Endothelial cell of umbilical vein (primary cell): ENCODE results near the gene CELF1. TPM values are rescaled to one million over a fixed set of nuclear protein-coding genes. Genes with fewer than 3 reads are reported as not detected.

Experiments used
- Bru-seq: library from RNA; stranded (reverse); fragments of 400-500 nt; gene quantifications from one replicate; lab custom pipeline; 2021; lab: Mats Ljungman, UMichigan
- BruChase-seq, 2 experiments: library from RNA; stranded (reverse); fragments of 400-500 nt; gene quantifications; one replicate each; lab custom pipeline; 2021; lab: Mats Ljungman, UMichigan
- BruUV-seq: library from RNA; stranded (reverse); fragments of 400-500 nt; replicated peaks from 2 replicates; lab custom pipeline; 2021; lab: Mats Ljungman, UMichigan
- CTCF ChIA-PET: fragments of 300-600, 350-600 bp; sonication (Branson Sonifier 250); formaldehyde crosslinking; loops from one replicate; lab custom pipeline; 2021; ENCODE audit warnings: antibody characterized with exemption, inconsistent platforms; lab: Charles Lee
- POLR2A ChIA-PET: fragments of 300-600, 350-600 bp; sonication (Branson Sonifier 250); formaldehyde crosslinking; loops from one replicate; lab custom pipeline; 2021; ENCODE audit warnings: antibody characterized with exemption, inconsistent platforms; lab: Charles Lee
- DNase-seq: peaks from one replicate; pipeline ENCODE4 v3.0.0-alpha.2; 2011; ENCODE audit warnings: low read depth, low spot score
- FAIRE-seq: peaks from 2 replicates; lab custom pipeline; 2011; peaks lifted over from hg19 to GRCh38; lab: Jason Lieb, UNC
- H2AFZ ChIP-seq: 2 replicates; pipeline ENCODE4 v1.6.0; 2012; ENCODE audit warnings: low read depth, low read length, control low read depth, inconsistent platforms
- H3K27ac ChIP-seq: 2 replicates; pipeline ENCODE4 v1.5.1; 2011; ENCODE audit warnings: low read depth, mild to moderate bottlenecking, control low read depth, low read length, moderate library complexity; ENCODE audit not compliant: insufficient read depth
- H3K27me3 ChIP-seq, 2 experiments: 2 replicates each; pipeline versions ENCODE4 v1.6.0 to v1.6.1; 2011; ENCODE audit warnings: low read length in 2 of 2, mixed read lengths in 1 of 2; ENCODE audit not compliant: control insufficient read depth in 2 of 2, insufficient read depth in 2 of 2
- H3K36me3 ChIP-seq, 2 experiments: 2 replicates in 1 of 2; 3 replicates in 1 of 2; pipeline ENCODE4 v1.5.1; 2011; ENCODE audit warnings: low read length in 2 of 2, mild to moderate bottlenecking in 1 of 2, moderate library complexity in 1 of 2; ENCODE audit not compliant: control insufficient read depth in 2 of 2, insufficient read depth in 2 of 2; ENCODE audit errors: extremely low read depth in 1 of 2
- H3K4me1 ChIP-seq: 3 replicates; pipeline ENCODE4 v1.5.1; 2011; ENCODE audit warnings: mild to moderate bottlenecking, low read length; ENCODE audit not compliant: control insufficient read depth, insufficient read depth; ENCODE audit errors: extremely low read depth
- H3K4me2 ChIP-seq: 2 replicates; pipeline ENCODE4 v1.6.1; 2011; ENCODE audit warnings: low read length, control low read depth, mixed read lengths; ENCODE audit not compliant: insufficient read depth
- H3K4me3 ChIP-seq, 3 experiments: fragments of 200-600 bp in 1 of 3; sonication (generic), shearing (Covaris generic) in 1 of 3; replicated peaks in 1 of 3; 2 replicates each; pipeline ENCODE4 v1.5.1; 2011 to 2016; ENCODE audit warnings: control low read depth in 3 of 3, low read length in 3 of 3, mild to moderate bottlenecking in 2 of 3, inconsistent platforms in 1 of 3, low read depth in 1 of 3, moderate library complexity in 1 of 3; ENCODE audit not compliant: insufficient read depth in 1 of 3
- H3K79me2 ChIP-seq: 2 replicates; pipeline ENCODE4 v1.6.0; 2012; ENCODE audit warnings: low read length, inconsistent platforms; ENCODE audit not compliant: control insufficient read depth, insufficient read depth
- H3K9ac ChIP-seq: replicated peaks from 2 replicates; pipeline ENCODE3; 2011; ENCODE audit warnings: low read length, control low read depth; ENCODE audit not compliant: insufficient read depth; ENCODE audit errors: extremely low read depth
- H3K9me1 ChIP-seq: replicated peaks from 3 replicates; pipeline ENCODE4 v1.6.0; 2011; ENCODE audit warnings: mild to moderate bottlenecking, low read length; ENCODE audit not compliant: control insufficient read depth, insufficient read depth; ENCODE audit errors: extremely low read depth
- H3K9me3 ChIP-seq: replicated peaks from 2 replicates; pipeline ENCODE4 v1.5.1; 2012; ENCODE audit warnings: low read length, inconsistent platforms; ENCODE audit not compliant: control insufficient read depth, insufficient read depth
- H4K20me1 ChIP-seq: replicated peaks from 2 replicates; pipeline ENCODE3; 2011; ENCODE audit warnings: mild to moderate bottlenecking, low read length; ENCODE audit not compliant: control insufficient read depth, insufficient read depth; ENCODE audit errors: extremely low read depth
- EZH2 ChIP-seq: IDR thresholded peaks from 2 replicates; pipeline ENCODE4 v1.6.1; 2012; ENCODE audit warnings: borderline replicate concordance, low read depth, mild to moderate bottlenecking, moderate library complexity, low read length, inconsistent platforms; ENCODE audit not compliant: severe bottlenecking
- FOS ChIP-seq: IDR thresholded peaks from 2 replicates; pipeline ENCODE4 v1.6.1; 2011; ENCODE audit warnings: mild to moderate bottlenecking, low read length, moderate library complexity, borderline replicate concordance; ENCODE audit not compliant: insufficient read depth
- GATA2 ChIP-seq: IDR thresholded peaks from 2 replicates; pipeline ENCODE4 v1.7.0; 2011; ENCODE audit warnings: low read depth, mild to moderate bottlenecking, moderate library complexity, mixed read lengths, low read length; ENCODE audit not compliant: insufficient read length, insufficient read depth
- JUN ChIP-seq: IDR thresholded peaks from 2 replicates; pipeline ENCODE4 v1.6.1; 2011; ENCODE audit warnings: borderline replicate concordance, low read depth; ENCODE audit not compliant: insufficient read length, insufficient read depth
- MYC ChIP-seq: IDR thresholded peaks from one replicate; pipeline ENCODE4 v1.6.1; 2011; ENCODE audit warnings: mild to moderate bottlenecking, low read depth, low read length
- POLR2A ChIP-seq: IDR thresholded peaks from 2 replicates; pipeline ENCODE4 v1.6.1; 2012; ENCODE audit warnings: low read depth, mild to moderate bottlenecking, control low read depth, low read length
- POLR2AphosphoS5 ChIP-seq: IDR thresholded peaks from 2 replicates; pipeline ENCODE4 v1.6.1; 2012; ENCODE audit warnings: low read depth, mild to moderate bottlenecking, control low read depth, low read length, moderate library complexity; ENCODE audit not compliant: insufficient read depth
- dilution Hi-C: fragments of 300-500 bp; cut with MboI; formaldehyde crosslinking; loops from one replicate; pipeline ENCODE4 v1.15.0; 2019; ENCODE audit warnings: low sequenced_read_pairs; ENCODE audit not compliant: extremely low pct_ligation_motif_present
- intact Hi-C: fragments of 100-400 bp; cut with micrococcal nuclease; formaldehyde crosslinking; loops from one replicate; pipeline ENCODE4 v1.10.0; 2022
- long read RNA-seq: library from polyadenylated mRNA; stranded (forward); transcript quantifications from one replicate; pipeline ENCODE4 v2.0.0, GENCODE V29; 2021
- polyA minus RNA-seq, 3 experiments: library from RNA; depleted of rRNA, polyadenylated mRNA; stranded (reverse); fragments of >200 nt; gene quantifications; 1 replicate in 1 of 3; 2 replicates in 2 of 3; pipeline ENCODE4 v1.2.3, GENCODE V29; 2011
- polyA plus RNA-seq, 4 experiments: library from polyadenylated mRNA; depleted of rRNA in 3 of 4; stranded (reverse) in 3 of 4; unstranded in 1 of 4; fragments of >200 nt; gene quantifications; 2 replicates each; pipeline versions ENCODE4 v1.2.1 to v1.2.3, GENCODE V29; 2011 to 2012; ENCODE audit warnings: missing spikeins in 1 of 4
- total RNA-seq: library from RNA; stranded (reverse); gene quantifications from 2 replicates; pipeline ENCODE4 v1.2.3, GENCODE V29; 2021
- TF ChIP-seq, protein P1 (sequence below): IDR thresholded peaks from 2 replicates; pipeline ENCODE4 v1.6.1; 2011; ENCODE audit not compliant: insufficient read depth, insufficient read length
- TF ChIP-seq, protein P2 (sequence below), 2 donors: IDR thresholded peaks; 1 replicate in 1 of 2; 2 replicates in 1 of 2; pipeline ENCODE4 v1.5.1; 2011; ENCODE audit warnings: low read length in 2 of 2, mild to moderate bottlenecking in 2 of 2, moderate library complexity in 2 of 2, control low read depth in 1 of 2, inconsistent platforms in 1 of 2, low read depth in 1 of 2; ENCODE audit not compliant: insufficient read depth in 1 of 2; ENCODE audit errors: extremely low read depth in 1 of 2

Gene CELF1
- total RNA-seq = 113 and 120 TPM in 2 replicates
- polyA plus RNA-seq = 58.9 and 66.3 TPM in 2 replicates
- polyA plus RNA-seq (2011; cell fraction: cytosol; rRNA removed) = 52.2 and 55.2 TPM in 2 replicates
- 216 and 240 TPM in 2 replicates for polyA plus RNA-seq (2011; cell fraction: nucleus; rRNA removed)
- polyA plus RNA-seq (2012) = 43.3 and 54.4 TPM in 2 replicates
- polyA minus RNA-seq = 176 and 197 TPM in 2 replicates
- polyA minus RNA-seq (2011; cell fraction: cytosol; rRNA and poly(A)+ RNA removed) = 103 TPM
- 155 and 226 TPM in 2 replicates for polyA minus RNA-seq (2011; cell fraction: nucleus; rRNA and poly(A)+ RNA removed)
- Bru-seq, nascent RNA = percentile 95 among the genes with signal in this experiment
- percentile 97 among the genes with signal in this experiment for BruChase-seq, experiment 1, labeled RNA remaining after a 6-hour chase
- BruChase-seq, experiment 2, labeled RNA remaining after a 2-hour chase = percentile 96 among the genes with signal in this experiment
- long read RNA-seq, partial matches to known transcripts = 33 of 84 reads
- long read RNA-seq, other reads (novel, unspliced or antisense) = 51 of 84 reads

DNA sequence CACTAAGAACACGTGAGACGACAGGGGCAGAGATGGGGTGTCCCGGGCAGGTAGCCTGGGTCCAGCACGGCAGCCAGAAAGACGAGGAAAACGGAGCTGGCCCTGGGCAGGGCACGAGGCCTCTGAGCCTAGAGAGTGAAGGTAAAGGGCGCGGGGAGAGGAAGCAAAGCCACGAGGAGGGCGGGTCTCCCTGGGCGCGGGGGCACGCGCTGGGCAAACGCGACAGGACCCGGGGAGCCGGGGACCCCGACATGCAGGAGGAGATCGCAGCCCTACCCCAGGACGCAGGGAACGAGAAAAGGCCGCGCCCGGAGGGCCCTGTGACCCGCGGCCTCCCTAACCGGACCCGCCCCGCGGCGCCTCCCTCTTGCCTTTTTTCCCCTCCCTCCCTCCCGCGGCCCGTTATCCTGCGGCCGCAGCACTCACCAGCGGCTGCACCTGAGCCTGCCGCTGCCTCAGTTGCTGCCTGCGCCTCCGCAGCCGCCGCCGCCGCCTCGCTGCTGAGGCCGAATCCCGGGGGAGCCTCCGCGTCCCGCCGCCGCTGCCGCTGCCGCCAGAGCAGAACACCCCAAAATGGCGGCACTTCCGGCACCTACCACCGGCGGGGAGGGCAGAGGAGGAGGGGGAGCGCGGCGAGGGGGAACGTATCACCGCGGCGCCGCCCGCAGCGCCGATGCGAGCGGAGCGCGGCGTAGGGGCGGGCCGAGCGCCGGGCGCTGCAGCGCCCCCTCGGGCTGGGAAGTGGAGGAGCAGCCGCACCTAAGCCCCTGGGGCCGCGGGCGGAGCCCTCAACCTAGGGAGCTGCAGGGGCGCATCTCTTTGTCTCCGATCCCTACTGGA is at the start of gene CELF1:
Gene CELF1, minus strand, starts transcription at position 567 of the 840 bp plus-strand sequence. CDS start 53,609 bp downstream, outside the sequence.
- Histone ChIP-seq H2AFZ (peak within 1 kb of the TSS; percentile 94), H3K9me1 (no peaks in the 10 kb centered on the region), H4K20me1 (peaks cover 5% of the 10 kb centered on the region), H3K4me3 (peak within 1 kb of the TSS; percentile 69 to 75 (median 74)), H3K9ac (peak within 1 kb of the TSS; percentile 81), H3K36me3 (no peaks in the 10 kb centered on the region), H3K79me2 (peaks cover 50% of the 10 kb centered on the region), H3K4me1 (peaks cover 9% of the 10 kb centered on the region), H3K9me3 (no peaks in the 10 kb centered on the region), H3K4me2 (peak within 1 kb of the TSS; percentile 90), H3K27ac (peak within 1 kb of the TSS; percentile 33), H3K27me3 (no peaks in the 10 kb centered on the region)
- ChIA-PET CTCF (interaction anchor here (0.6 to 4.2 kb wide), 18 partner anchors 10 to 178 kb away, joined by 3 to 41 read pairs (median 4); no protein-coding TSS in a partner anchor), POLR2A (interaction anchor here (1.2 to 1.8 kb wide), 2 partner anchors 12 to 86 kb away, joined by 5 to 6 read pairs; no protein-coding TSS in a partner anchor)
- DNase-seq (peak; percentile 90), FAIRE-seq (peak; percentile 88)
- TF ChIP-seq FOS (peak; percentile 22), JUN (no peak), POLR2AphosphoS5 (peak; percentile 91), POLR2A (peak; percentile 87), EZH2 (no peak), MYC (no peak), GATA2 (no peak)
- TF ChIP-seq, protein P1, sequence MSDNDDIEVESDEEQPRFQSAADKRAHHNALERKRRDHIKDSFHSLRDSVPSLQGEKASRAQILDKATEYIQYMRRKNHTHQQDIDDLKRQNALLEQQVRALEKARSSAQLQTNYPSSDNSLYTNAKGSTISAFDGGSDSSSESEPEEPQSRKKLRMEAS = no peak
- TF ChIP-seq, protein P2, sequence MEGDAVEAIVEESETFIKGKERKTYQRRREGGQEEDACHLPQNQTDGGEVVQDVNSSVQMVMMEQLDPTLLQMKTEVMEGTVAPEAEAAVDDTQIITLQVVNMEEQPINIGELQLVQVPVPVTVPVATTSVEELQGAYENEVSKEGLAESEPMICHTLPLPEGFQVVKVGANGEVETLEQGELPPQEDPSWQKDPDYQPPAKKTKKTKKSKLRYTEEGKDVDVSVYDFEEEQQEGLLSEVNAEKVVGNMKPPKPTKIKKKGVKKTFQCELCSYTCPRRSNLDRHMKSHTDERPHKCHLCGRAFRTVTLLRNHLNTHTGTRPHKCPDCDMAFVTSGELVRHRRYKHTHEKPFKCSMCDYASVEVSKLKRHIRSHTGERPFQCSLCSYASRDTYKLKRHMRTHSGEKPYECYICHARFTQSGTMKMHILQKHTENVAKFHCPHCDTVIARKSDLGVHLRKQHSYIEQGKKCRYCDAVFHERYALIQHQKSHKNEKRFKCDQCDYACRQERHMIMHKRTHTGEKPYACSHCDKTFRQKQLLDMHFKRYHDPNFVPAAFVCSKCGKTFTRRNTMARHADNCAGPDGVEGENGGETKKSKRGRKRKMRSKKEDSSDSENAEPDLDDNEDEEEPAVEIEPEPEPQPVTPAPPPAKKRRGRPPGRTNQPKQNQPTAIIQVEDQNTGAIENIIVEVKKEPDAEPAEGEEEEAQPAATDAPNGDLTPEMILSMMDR (IDR thresholded peaks at IDR 0.05; ENCODE audit: extremely low read depth in 1 of 2, insufficient read depth in 1 of 2, low read depth in 1 of 2, low read length in 2 of 2) = peak; percentile 84 to 95
- no TSS peak for BruUV-seq
- dilution Hi-C loops (no loop called here), intact Hi-C loops (loop anchor here (1.0 to 5.0 kb wide), 5 partner anchors 14 to 145 kb away; partner anchors contain the start of genes KBTBD4, PSMC3 and SLC39A13)
